Measurements from ENCODE around the gene ARHGEF12. TPM values are rescaled to one million over a fixed set of nuclear protein-coding genes. Genes with fewer than 3 reads are reported as not detected.

Gene ARHGEF12
- total and polyA plus RNA-seq, 2 donors = 12.8 to 13.1 TPM

DNA sequence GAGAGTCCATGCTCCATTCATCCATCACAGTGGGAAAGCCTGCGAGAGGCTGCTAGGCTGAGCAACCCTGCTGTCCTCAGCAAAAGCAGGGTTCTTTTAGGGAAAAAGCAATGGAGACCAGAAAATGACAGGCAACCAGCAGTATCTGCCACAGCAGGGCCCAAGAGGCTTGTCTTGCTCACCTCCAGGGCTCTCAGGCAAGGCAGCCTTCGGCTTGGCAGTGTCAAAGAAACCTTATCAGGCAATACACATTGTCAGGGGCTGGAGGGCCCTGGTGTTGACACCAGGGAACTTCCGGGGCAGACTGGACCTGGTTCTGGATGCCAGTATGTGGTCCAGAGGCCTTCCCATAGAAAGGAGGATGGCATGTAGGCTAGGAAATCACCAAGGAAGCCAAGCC, 21.4 kb upstream of the ARHGEF12 start:
- Histone ChIP-seq H3K27ac (ENCODE audit: low read depth in 1 of 2, low read length in 1 of 2) (no peak overlapping the region), H3K27me3 (ENCODE audit: control insufficient read depth in 2 of 2, insufficient read depth in 1 of 2, low read length in 1 of 2) (peaks cover 0 to 14% of the 10 kb centered on the region in 2 donors), H3K4me1 (ENCODE audit: control insufficient read depth in 2 of 2, insufficient read depth in 2 of 2, low read length in 2 of 2) (no peaks in the 10 kb centered on the region), H3K9me3 (ENCODE audit: control insufficient read depth in 2 of 2, insufficient read depth in 1 of 2, low read length in 1 of 2) (no peaks in the 10 kb centered on the region), H3K36me3 (ENCODE audit: control insufficient read depth in 2 of 2, insufficient read depth in 2 of 2, low read length in 1 of 2) (no peaks in the 10 kb centered on the region), H3K4me3 (ENCODE audit: low read length in 2 of 2) (no peak overlapping the region)
- no peak for DNase-seq (ENCODE audit: low read depth in 6 of 9, low spot score in 9 of 9)
- 94% methylated on average over 3 of the region's 3 CpGs for WGBS

DNA sequence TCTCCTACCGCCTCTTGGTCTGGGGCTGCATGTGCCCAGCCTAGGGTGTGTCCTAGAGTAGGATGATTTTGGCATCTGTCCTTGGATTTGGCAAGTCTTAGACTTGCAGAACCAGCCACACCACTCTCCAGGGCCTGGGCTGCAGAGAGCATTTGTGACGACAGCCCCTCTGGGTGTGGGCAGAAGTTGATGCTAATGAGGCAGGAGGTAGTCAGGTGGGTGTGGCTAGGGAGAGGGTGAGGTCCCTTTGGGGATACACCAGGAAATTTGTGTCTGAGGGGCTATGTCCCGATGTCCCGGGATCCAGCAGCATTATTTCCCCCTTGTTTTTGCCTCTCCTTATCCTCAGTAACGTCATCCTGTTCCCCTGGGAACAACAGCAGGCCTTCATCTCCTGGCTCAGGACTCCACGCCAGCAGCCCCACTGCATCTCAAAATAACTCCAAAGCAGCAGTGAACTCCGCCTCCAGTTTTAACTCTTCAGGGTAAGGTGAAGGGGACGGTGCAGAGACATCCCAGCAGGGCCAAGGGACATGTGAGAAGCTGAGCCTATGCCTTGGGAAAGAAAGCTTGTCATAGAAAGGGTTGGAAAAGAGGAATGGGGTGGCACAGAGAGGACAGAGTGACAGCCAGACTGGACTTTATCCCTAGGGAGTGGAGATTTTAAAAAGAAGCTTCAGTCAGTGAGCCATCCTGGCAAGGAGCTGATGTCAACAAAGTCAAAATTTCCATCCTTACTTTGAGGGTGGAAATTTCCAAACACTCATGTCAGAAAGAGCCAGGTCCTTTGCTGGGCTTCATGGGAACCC, 19.1 kb upstream of the ARHGEF12 start:
- no peaks in the 10 kb centered on the region for H3K36me3 ChIP-seq (ENCODE audit: control insufficient read depth in 2 of 2, insufficient read depth in 2 of 2, low read length in 1 of 2)
- H3K9me3 ChIP-seq (ENCODE audit: control insufficient read depth in 2 of 2, insufficient read depth in 1 of 2, low read length in 1 of 2) = no peaks in the 10 kb centered on the region
- WGBS = 71% methylated on average over 8 of the region's 8 CpGs
- H3K4me3 ChIP-seq (ENCODE audit: low read length in 2 of 2) = no peak overlapping the region
- DNase-seq (ENCODE audit: low read depth in 6 of 9, low spot score in 9 of 9) = no peak
- H3K27me3 ChIP-seq (ENCODE audit: control insufficient read depth in 2 of 2, insufficient read depth in 1 of 2, low read length in 1 of 2) = peaks cover 0 to 14% of the 10 kb centered on the region in 2 donors
- no peak overlapping the region for H3K27ac ChIP-seq (ENCODE audit: low read depth in 1 of 2, low read length in 1 of 2)
- no peaks in the 10 kb centered on the region for H3K4me1 ChIP-seq (ENCODE audit: control insufficient read depth in 2 of 2, insufficient read depth in 2 of 2, low read length in 2 of 2)

DNA sequence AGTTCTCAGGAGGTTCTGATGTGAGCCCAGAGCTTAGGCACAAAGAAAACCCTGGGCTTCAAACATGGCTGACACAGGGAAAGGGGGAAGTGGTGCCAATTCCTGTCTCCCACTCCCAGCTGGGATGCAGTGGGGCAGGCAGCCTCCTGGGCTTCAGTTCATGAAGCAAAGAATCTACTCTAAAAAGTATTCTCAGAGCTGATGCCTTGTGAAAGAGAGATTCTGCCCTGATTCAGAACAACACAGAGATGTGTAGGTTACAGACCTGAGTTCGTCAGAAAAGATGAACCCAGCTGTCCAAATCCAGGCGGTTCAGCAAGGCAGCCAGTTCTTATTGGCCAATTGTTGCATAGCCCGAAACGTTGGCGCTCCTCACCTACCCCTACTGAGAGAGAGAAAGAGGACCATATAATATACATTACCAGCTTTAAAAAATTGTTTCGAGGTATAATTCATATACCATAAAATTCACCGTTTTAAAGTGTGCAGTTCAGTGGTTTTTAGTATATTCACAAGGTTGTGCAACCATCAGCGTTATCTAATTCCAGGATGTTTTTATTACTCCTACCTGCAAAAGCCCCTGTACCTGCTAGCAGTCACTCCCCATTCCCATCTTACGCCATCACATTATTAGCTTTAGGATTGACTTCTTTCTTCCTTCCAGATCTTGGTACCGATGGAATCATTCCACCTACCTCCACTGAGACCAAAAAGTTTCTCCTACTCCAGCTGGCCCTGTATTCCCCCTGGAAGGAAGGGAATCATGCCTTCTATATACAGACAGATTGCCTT, 18.3 kb upstream of the ARHGEF12 start:
- WGBS = 94% methylated on average over 10 of the region's 10 CpGs
- no peaks in the 10 kb centered on the region for H3K36me3 ChIP-seq (ENCODE audit: control insufficient read depth in 2 of 2, insufficient read depth in 2 of 2, low read length in 1 of 2)
- peaks cover 0 to 17% of the 10 kb centered on the region in 2 donors for H3K27me3 ChIP-seq (ENCODE audit: control insufficient read depth in 2 of 2, insufficient read depth in 1 of 2, low read length in 1 of 2)
- no peaks in the 10 kb centered on the region for H3K9me3 ChIP-seq (ENCODE audit: control insufficient read depth in 2 of 2, insufficient read depth in 1 of 2, low read length in 1 of 2)
- no peak overlapping the region for H3K4me3 ChIP-seq (ENCODE audit: low read length in 2 of 2)
- H3K27ac ChIP-seq (ENCODE audit: low read depth in 1 of 2, low read length in 1 of 2) = no peak overlapping the region
- H3K4me1 ChIP-seq (ENCODE audit: control insufficient read depth in 2 of 2, insufficient read depth in 2 of 2, low read length in 2 of 2) = no peaks in the 10 kb centered on the region
- DNase-seq (ENCODE audit: low read depth in 6 of 9, low spot score in 9 of 9) = no peak

DNA sequence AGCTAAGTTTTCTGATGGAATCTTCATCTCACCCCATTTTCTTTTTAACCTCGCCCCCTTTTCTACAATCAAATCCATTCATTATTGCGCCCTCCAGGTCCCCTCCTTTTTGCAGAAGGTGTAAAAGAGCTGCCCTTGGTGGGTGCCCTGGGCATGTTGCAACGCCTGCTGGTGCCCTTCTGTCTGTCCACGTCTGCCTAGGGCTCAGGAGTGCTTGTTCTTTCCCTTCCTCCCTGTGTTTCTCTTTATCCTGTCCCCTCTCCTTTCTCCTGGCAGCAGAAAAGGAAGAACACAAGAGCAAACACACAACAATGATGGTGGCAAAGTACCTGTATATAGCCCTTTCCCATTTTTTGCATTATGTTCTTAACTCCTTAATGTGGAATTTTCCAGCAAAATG, 17.3 kb upstream of the ARHGEF12 start:
- no peaks in the 10 kb centered on the region for H3K36me3 ChIP-seq (ENCODE audit: control insufficient read depth in 2 of 2, insufficient read depth in 2 of 2, low read length in 1 of 2)
- DNase-seq (ENCODE audit: low read depth in 6 of 9, low spot score in 9 of 9) = no peak
- WGBS = 88% methylated on average over 4 of the region's 4 CpGs

DNA sequence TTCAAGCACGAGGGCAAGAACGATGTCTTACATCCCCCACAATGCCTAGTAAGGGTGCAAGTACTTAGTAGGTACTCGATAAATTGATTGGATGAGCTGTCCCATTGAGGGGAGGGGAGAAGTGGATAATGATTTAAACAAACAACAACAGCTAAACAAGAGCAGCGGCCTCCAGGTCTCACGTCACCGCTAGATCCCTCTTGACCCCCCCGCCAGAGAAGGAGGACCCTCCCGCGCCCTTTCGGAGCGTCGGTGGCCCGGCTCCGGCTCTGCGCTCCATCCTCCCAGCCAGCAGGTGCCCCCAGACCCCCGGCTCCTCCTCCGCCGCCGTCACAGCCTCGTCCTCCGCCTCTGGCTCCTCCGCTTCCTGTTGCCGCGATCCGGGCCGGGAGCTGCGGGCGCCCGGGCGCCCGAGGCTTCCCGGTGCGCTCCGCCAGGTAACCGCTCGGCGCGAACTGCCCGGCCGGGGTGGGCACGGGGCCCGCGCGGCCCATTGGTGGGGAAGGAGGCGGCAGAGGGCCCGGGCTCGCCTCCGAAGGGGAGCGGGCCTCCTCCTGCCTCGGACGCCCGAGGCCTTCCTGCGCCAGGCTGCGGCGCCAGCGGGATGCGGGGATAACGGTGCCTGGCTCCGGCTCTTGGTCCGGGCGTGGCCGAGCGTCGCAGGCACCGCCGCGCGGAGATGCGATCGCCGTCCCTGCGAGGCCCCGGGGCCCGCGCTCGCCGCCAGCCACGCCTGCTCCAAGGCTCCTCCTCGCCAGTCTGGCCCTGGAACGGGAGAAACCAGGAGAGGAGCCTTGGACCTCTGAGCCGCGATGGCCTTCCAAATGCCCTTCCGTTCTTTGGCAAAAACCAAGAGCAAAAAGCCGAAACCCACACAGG, 11.0 kb upstream of the ARHGEF12 start, which contains the start of gene TLCD5:
Gene TLCD5, plus strand, starts transcription at position 368 of the 879 bp plus-strand sequence. CDS start 2,143 bp downstream, outside the sequence.
- DNase-seq (ENCODE audit: low read depth in 6 of 9, low spot score in 9 of 9) = no peak
- Histone ChIP-seq H3K4me1 (ENCODE audit: control insufficient read depth in 2 of 2, insufficient read depth in 2 of 2, low read length in 2 of 2) (peaks cover 0 to 3% of the 10 kb centered on the region in 2 donors), H3K9me3 (ENCODE audit: control insufficient read depth in 2 of 2, insufficient read depth in 1 of 2, low read length in 1 of 2) (no peaks in the 10 kb centered on the region), H3K27ac (ENCODE audit: low read depth in 1 of 2, low read length in 1 of 2) (peak within 1 kb of the TSS in 1 of 2 donors; percentile 36), H3K36me3 (ENCODE audit: control insufficient read depth in 2 of 2, insufficient read depth in 2 of 2, low read length in 1 of 2) (no peaks in the 10 kb centered on the region), H3K4me3 (ENCODE audit: low read length in 2 of 2) (peak within 1 kb of the TSS; percentile 8 to 44), H3K27me3 (ENCODE audit: control insufficient read depth in 2 of 2, insufficient read depth in 1 of 2, low read length in 1 of 2) (peaks cover 23 to 44% of the 10 kb centered on the region in 2 donors)
- 2% methylated on average over 84 of the region's 84 CpGs for WGBS

More for the DNA sequence above, 17.3 kb upstream of the ARHGEF12 start:
- H3K4me3 ChIP-seq (ENCODE audit: low read length in 2 of 2) = no peak overlapping the region
- no peaks in the 10 kb centered on the region for H3K9me3 ChIP-seq (ENCODE audit: control insufficient read depth in 2 of 2, insufficient read depth in 1 of 2, low read length in 1 of 2)
- peaks cover 4 to 24% of the 10 kb centered on the region in 2 donors for H3K27me3 ChIP-seq (ENCODE audit: control insufficient read depth in 2 of 2, insufficient read depth in 1 of 2, low read length in 1 of 2)
- no peaks in the 10 kb centered on the region for H3K4me1 ChIP-seq (ENCODE audit: control insufficient read depth in 2 of 2, insufficient read depth in 2 of 2, low read length in 2 of 2)
- no peak overlapping the region for H3K27ac ChIP-seq (ENCODE audit: low read depth in 1 of 2, low read length in 1 of 2)

DNA sequence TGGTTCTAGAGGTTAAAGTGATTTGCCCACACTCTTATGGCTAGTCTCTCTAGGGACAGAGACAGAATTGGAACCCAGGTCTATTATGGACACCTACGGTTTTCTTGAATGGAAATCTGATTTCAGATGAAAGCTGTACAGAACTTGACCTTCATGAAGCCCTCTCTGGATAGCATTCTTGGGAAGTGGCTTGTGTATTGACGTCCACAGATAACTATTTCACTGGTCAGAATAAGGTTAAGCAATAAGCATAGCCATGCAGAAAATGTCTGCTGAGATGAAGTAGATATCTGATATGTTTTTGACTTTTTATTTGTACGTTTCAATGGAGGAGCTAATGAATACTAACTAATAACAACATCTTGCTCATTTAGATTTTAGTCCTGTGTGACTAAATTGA, 10.0 kb upstream of the ARHGEF12 start:
- H3K9me3 ChIP-seq (ENCODE audit: control insufficient read depth in 2 of 2, insufficient read depth in 1 of 2, low read length in 1 of 2) = no peaks in the 10 kb centered on the region
- H3K4me1 ChIP-seq (ENCODE audit: control insufficient read depth in 2 of 2, insufficient read depth in 2 of 2, low read length in 2 of 2) = peaks cover 0 to 3% of the 10 kb centered on the region in 2 donors
- WGBS = 65% methylated on average over 3 of the region's 3 CpGs
- no peak overlapping the region for H3K27ac ChIP-seq (ENCODE audit: low read depth in 1 of 2, low read length in 1 of 2)
- H3K36me3 ChIP-seq (ENCODE audit: control insufficient read depth in 2 of 2, insufficient read depth in 2 of 2, low read length in 1 of 2) = no peaks in the 10 kb centered on the region
- no peak for DNase-seq (ENCODE audit: low read depth in 6 of 9, low spot score in 9 of 9)
- H3K27me3 ChIP-seq (ENCODE audit: control insufficient read depth in 2 of 2, insufficient read depth in 1 of 2, low read length in 1 of 2) = peaks cover 23 to 45% of the 10 kb centered on the region in 2 donors
- no peak overlapping the region for H3K4me3 ChIP-seq (ENCODE audit: low read length in 2 of 2)

DNA sequence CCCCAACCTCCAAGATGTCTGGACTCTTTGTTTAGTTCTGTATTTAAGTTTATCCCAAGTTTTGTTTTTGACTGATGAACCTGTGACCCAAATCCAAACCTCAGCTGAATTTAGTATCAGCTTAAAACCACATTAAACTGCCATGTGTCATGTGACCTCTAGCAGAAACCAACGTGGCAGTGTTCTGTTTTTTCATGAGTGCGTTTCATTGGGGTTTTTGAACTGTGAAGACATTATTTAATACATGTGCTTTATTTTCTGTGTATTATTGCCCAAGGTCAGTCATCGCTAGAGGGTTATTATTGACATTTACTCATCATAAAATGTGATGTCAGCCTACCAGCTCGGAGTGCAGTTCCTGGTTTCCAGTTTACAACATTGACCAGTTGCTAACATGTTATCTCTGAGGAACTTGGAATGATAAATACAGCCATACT, 9.3 kb upstream of the ARHGEF12 start:
- H3K27me3 ChIP-seq (ENCODE audit: control insufficient read depth in 2 of 2, insufficient read depth in 1 of 2, low read length in 1 of 2) = peaks cover 23 to 47% of the 10 kb centered on the region in 2 donors
- no peaks in the 10 kb centered on the region for H3K36me3 ChIP-seq (ENCODE audit: control insufficient read depth in 2 of 2, insufficient read depth in 2 of 2, low read length in 1 of 2)
- no peak overlapping the region for H3K27ac ChIP-seq (ENCODE audit: low read depth in 1 of 2, low read length in 1 of 2)
- H3K4me1 ChIP-seq (ENCODE audit: control insufficient read depth in 2 of 2, insufficient read depth in 2 of 2, low read length in 2 of 2) = peaks cover 0 to 3% of the 10 kb centered on the region in 2 donors
- no peak for DNase-seq (ENCODE audit: low read depth in 6 of 9, low spot score in 9 of 9)
- no peak overlapping the region for H3K4me3 ChIP-seq (ENCODE audit: low read length in 2 of 2)
- H3K9me3 ChIP-seq (ENCODE audit: control insufficient read depth in 2 of 2, insufficient read depth in 1 of 2, low read length in 1 of 2) = no peaks in the 10 kb centered on the region
- 27% methylated on average over 4 of the region's 4 CpGs for WGBS

DNA sequence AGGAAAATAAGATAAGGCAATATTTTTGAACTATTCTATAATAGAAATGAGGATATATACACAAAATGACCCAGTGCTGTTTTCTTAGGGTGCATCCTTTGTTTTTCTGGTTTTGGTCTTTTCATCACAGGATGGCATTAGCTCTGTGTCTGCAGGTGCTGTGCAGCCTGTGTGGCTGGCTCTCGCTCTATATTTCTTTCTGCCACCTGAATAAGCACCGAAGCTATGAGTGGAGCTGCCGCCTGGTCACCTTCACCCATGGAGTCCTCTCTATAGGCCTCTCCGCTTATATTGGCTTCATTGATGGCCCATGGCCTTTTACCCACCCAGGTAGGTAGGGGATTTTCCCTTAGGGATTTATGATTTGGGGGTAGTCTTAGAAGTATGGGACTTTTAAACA, 8.9 kb upstream of the ARHGEF12 start:
- H3K9me3 ChIP-seq (ENCODE audit: control insufficient read depth in 2 of 2, insufficient read depth in 1 of 2, low read length in 1 of 2) = no peaks in the 10 kb centered on the region
- 95% methylated on average over 4 of the region's 4 CpGs for WGBS
- H3K4me3 ChIP-seq (ENCODE audit: low read length in 2 of 2) = no peak overlapping the region
- DNase-seq (ENCODE audit: low read depth in 6 of 9, low spot score in 9 of 9) = no peak
- peaks cover 23 to 46% of the 10 kb centered on the region in 2 donors for H3K27me3 ChIP-seq (ENCODE audit: control insufficient read depth in 2 of 2, insufficient read depth in 1 of 2, low read length in 1 of 2)
- H3K36me3 ChIP-seq (ENCODE audit: control insufficient read depth in 2 of 2, insufficient read depth in 2 of 2, low read length in 1 of 2) = no peaks in the 10 kb centered on the region
- peaks cover 0 to 3% of the 10 kb centered on the region in 2 donors for H3K4me1 ChIP-seq (ENCODE audit: control insufficient read depth in 2 of 2, insufficient read depth in 2 of 2, low read length in 2 of 2)
- H3K27ac ChIP-seq (ENCODE audit: low read depth in 1 of 2, low read length in 1 of 2) = no peak overlapping the region

Measured in thymus (tissue), 11 donors.